ENCODE measurements around the gene ZNF385B. TPM values are rescaled to one million over a fixed set of nuclear protein-coding genes. Genes with fewer than 3 reads are reported as not detected.

Gene ZNF385B
- total and polyA plus RNA-seq, 4 experiments from 2014 or later = not detected

- Mint-ChIP-seq H3K4me3 (no peak overlapping the region), H3K27ac (no peak overlapping the region), H3K9me3 (peaks cover 0 to 2% (median 0%) of the 10 kb centered on the region in 8 donors), H3K36me3 (no peaks in the 10 kb centered on the region), H3K27me3 (peaks cover 0 to 4% of the 10 kb centered on the region in 2 donors), H3K4me1 (no peaks in the 10 kb centered on the region)
- no peaks in the 10 kb centered on the region for H3K36me3 ChIP-seq (ENCODE audit: insufficient read depth, low read length)
- H3K4me3 ChIP-seq (ENCODE audit: low read length in 2 of 2) = no peak overlapping the region
- CTCF ChIA-PET (ENCODE audit: partially characterized antibody) = no interaction called here
- H3K4me1 ChIP-seq (ENCODE audit: insufficient read depth, low read length) = no peaks in the 10 kb centered on the region
- intact Hi-C loops (cut with micrococcal nuclease) = no loop called here
- POLR2A ChIA-PET (ENCODE audit: partially characterized antibody) = no interaction called here
- DNase-seq = no peak
- no peaks in the 10 kb centered on the region for H3K27me3 ChIP-seq (ENCODE audit: insufficient read depth, low read length)
- H3K9me3 ChIP-seq (ENCODE audit: control insufficient read depth in 1 of 2, low read length in 2 of 2) = no peaks in the 10 kb centered on the region
- H3K27ac ChIP-seq (ENCODE audit: low read depth, low read length) = no peak overlapping the region
These were observed 235.2 kb downstream of the ZNF385B start for GRCh38 chr2:179626261-179626660.

- H3K9me3 ChIP-seq (ENCODE audit: control insufficient read depth in 1 of 2, low read length in 2 of 2) = no peaks in the 10 kb centered on the region
- no peaks in the 10 kb centered on the region for H3K4me1 Mint-ChIP-seq
- no peak overlapping the region for H3K27ac ChIP-seq (ENCODE audit: low read depth, low read length)
- H3K27me3 Mint-ChIP-seq = no peaks in the 10 kb centered on the region
- CTCF ChIA-PET (ENCODE audit: partially characterized antibody) = no interaction called here
- H3K9me3 Mint-ChIP-seq = peaks cover 0 to 4% (median 0%) of the 10 kb centered on the region in 8 donors
- intact Hi-C loops (cut with micrococcal nuclease) = no loop called here
- no peaks in the 10 kb centered on the region for H3K36me3 Mint-ChIP-seq
- DNase-seq = no peak
- no peaks in the 10 kb centered on the region for H3K27me3 ChIP-seq (ENCODE audit: insufficient read depth, low read length)
- no peaks in the 10 kb centered on the region for H3K4me1 ChIP-seq (ENCODE audit: insufficient read depth, low read length)
- no peaks in the 10 kb centered on the region for H3K36me3 ChIP-seq (ENCODE audit: insufficient read depth, low read length)
- POLR2A ChIA-PET (ENCODE audit: partially characterized antibody) = no interaction called here
- H3K4me3 Mint-ChIP-seq = no peak overlapping the region
- no peak overlapping the region for H3K4me3 ChIP-seq (ENCODE audit: low read length in 2 of 2)
- no peak overlapping the region for H3K27ac Mint-ChIP-seq
These were observed 238.6 kb downstream of the ZNF385B start for GRCh38 chr2:179622635-179623300.

GRCh38 chr2:179622112-179622511 lies 239.3 kb downstream of the ZNF385B start:
- H3K27ac Mint-ChIP-seq = no peak overlapping the region
- no peak overlapping the region for H3K4me3 Mint-ChIP-seq
- ChIA-PET POLR2A (ENCODE audit: partially characterized antibody) (no interaction called here), CTCF (ENCODE audit: partially characterized antibody) (no interaction called here)
- no peaks in the 10 kb centered on the region for H3K36me3 Mint-ChIP-seq
- DNase-seq = no peak
- Histone ChIP-seq H3K27me3 (ENCODE audit: insufficient read depth, low read length) (no peaks in the 10 kb centered on the region), H3K9me3 (ENCODE audit: control insufficient read depth in 1 of 2, low read length in 2 of 2) (no peaks in the 10 kb centered on the region), H3K36me3 (ENCODE audit: insufficient read depth, low read length) (no peaks in the 10 kb centered on the region), H3K4me3 (ENCODE audit: low read length in 2 of 2) (no peak overlapping the region), H3K4me1 (ENCODE audit: insufficient read depth, low read length) (no peaks in the 10 kb centered on the region), H3K27ac (ENCODE audit: low read depth, low read length) (no peak overlapping the region)
- peaks cover 0 to 4% (median 0%) of the 10 kb centered on the region in 8 donors for H3K9me3 Mint-ChIP-seq
- intact Hi-C loops (cut with micrococcal nuclease) = no loop called here
- H3K4me1 Mint-ChIP-seq = no peaks in the 10 kb centered on the region
- H3K27me3 Mint-ChIP-seq = no peaks in the 10 kb centered on the region

GRCh38 chr2:179619947-179620467 lies 241.4 kb downstream of the ZNF385B start:
- POLR2A ChIA-PET (ENCODE audit: partially characterized antibody) = no interaction called here
- H3K36me3 Mint-ChIP-seq = no peaks in the 10 kb centered on the region
- CTCF ChIA-PET (ENCODE audit: partially characterized antibody) = no interaction called here
- intact Hi-C loops (cut with micrococcal nuclease) = no loop called here
- Histone ChIP-seq H3K4me3 (ENCODE audit: low read length in 2 of 2) (no peak overlapping the region), H3K27ac (ENCODE audit: low read depth, low read length) (no peak overlapping the region), H3K27me3 (ENCODE audit: insufficient read depth, low read length) (no peaks in the 10 kb centered on the region), H3K4me1 (ENCODE audit: insufficient read depth, low read length) (no peaks in the 10 kb centered on the region), H3K9me3 (ENCODE audit: control insufficient read depth in 1 of 2, low read length in 2 of 2) (no peaks in the 10 kb centered on the region), H3K36me3 (ENCODE audit: insufficient read depth, low read length) (no peaks in the 10 kb centered on the region)
- no peak overlapping the region for H3K27ac Mint-ChIP-seq
- no peaks in the 10 kb centered on the region for H3K4me1 Mint-ChIP-seq
- peaks cover 0 to 4% (median under 1%) of the 10 kb centered on the region in 8 donors for H3K9me3 Mint-ChIP-seq
- H3K4me3 Mint-ChIP-seq = no peak overlapping the region
- no peak for DNase-seq
- H3K27me3 Mint-ChIP-seq = peaks cover 0 to 2% of the 10 kb centered on the region in 2 donors

- H3K36me3 Mint-ChIP-seq = no peaks in the 10 kb centered on the region
- no peaks in the 10 kb centered on the region for H3K9me3 ChIP-seq (ENCODE audit: control insufficient read depth in 1 of 2, low read length in 2 of 2)
- H3K27me3 Mint-ChIP-seq = peaks cover 0 to 2% of the 10 kb centered on the region in 2 donors
- no peak overlapping the region for H3K4me3 ChIP-seq (ENCODE audit: low read length in 2 of 2)
- H3K27ac ChIP-seq (ENCODE audit: low read depth, low read length) = no peak overlapping the region
- H3K36me3 ChIP-seq (ENCODE audit: insufficient read depth, low read length) = no peaks in the 10 kb centered on the region
- no peaks in the 10 kb centered on the region for H3K4me1 ChIP-seq (ENCODE audit: insufficient read depth, low read length)
- no peak overlapping the region for H3K27ac Mint-ChIP-seq
- CTCF ChIA-PET (ENCODE audit: partially characterized antibody) = no interaction called here
- peaks cover 0 to 7% (median 2%) of the 10 kb centered on the region in 8 donors for H3K9me3 Mint-ChIP-seq
- POLR2A ChIA-PET (ENCODE audit: partially characterized antibody) = no interaction called here
- intact Hi-C loops (cut with micrococcal nuclease) = no loop called here
- no peaks in the 10 kb centered on the region for H3K4me1 Mint-ChIP-seq
- H3K4me3 Mint-ChIP-seq = no peak overlapping the region
- DNase-seq = no peak
- no peaks in the 10 kb centered on the region for H3K27me3 ChIP-seq (ENCODE audit: insufficient read depth, low read length)
These were observed 247.3 kb downstream of the ZNF385B start for GRCh38 chr2:179614121-179614520.

GRCh38 chr2:179613701-179614100 lies 247.7 kb downstream of the ZNF385B start:
- H3K4me1 ChIP-seq (ENCODE audit: insufficient read depth, low read length) = no peaks in the 10 kb centered on the region
- no peak overlapping the region for H3K27ac ChIP-seq (ENCODE audit: low read depth, low read length)
- no peaks in the 10 kb centered on the region for H3K27me3 ChIP-seq (ENCODE audit: insufficient read depth, low read length)
- no peak overlapping the region for H3K4me3 ChIP-seq (ENCODE audit: low read length in 2 of 2)
- no peaks in the 10 kb centered on the region for H3K9me3 ChIP-seq (ENCODE audit: control insufficient read depth in 1 of 2, low read length in 2 of 2)
- ChIA-PET POLR2A (ENCODE audit: partially characterized antibody) (no interaction called here), CTCF (ENCODE audit: partially characterized antibody) (no interaction called here)
- no peak for DNase-seq
- no peak overlapping the region for H3K4me3 Mint-ChIP-seq
- H3K36me3 Mint-ChIP-seq = no peaks in the 10 kb centered on the region
- H3K27me3 Mint-ChIP-seq = peaks cover 0 to 2% of the 10 kb centered on the region in 2 donors
- no peaks in the 10 kb centered on the region for H3K36me3 ChIP-seq (ENCODE audit: insufficient read depth, low read length)
- H3K27ac Mint-ChIP-seq = no peak overlapping the region
- no peaks in the 10 kb centered on the region for H3K4me1 Mint-ChIP-seq
- peaks cover 0 to 7% (median 2%) of the 10 kb centered on the region in 8 donors for H3K9me3 Mint-ChIP-seq
- intact Hi-C loops (cut with micrococcal nuclease) = no loop called here

GRCh38 chr2:179613299-179613651 lies 248.1 kb downstream of the ZNF385B start:
- no peaks in the 10 kb centered on the region for H3K36me3 Mint-ChIP-seq
- no peak overlapping the region for H3K27ac ChIP-seq (ENCODE audit: low read depth, low read length)
- POLR2A ChIA-PET (ENCODE audit: partially characterized antibody) = interaction anchor here (0.6 kb wide), 1 partner anchor 921 kb away, joined by 5 read pairs; no protein-coding TSS in a partner anchor
- H3K27ac Mint-ChIP-seq = no peak overlapping the region
- no peak overlapping the region for H3K4me3 Mint-ChIP-seq
- intact Hi-C loops (cut with micrococcal nuclease) = no loop called here
- H3K9me3 Mint-ChIP-seq = peaks cover 0 to 7% (median 2%) of the 10 kb centered on the region in 8 donors
- no peak for DNase-seq
- H3K27me3 Mint-ChIP-seq = peaks cover 0 to 2% of the 10 kb centered on the region in 2 donors
- CTCF ChIA-PET (ENCODE audit: partially characterized antibody) = no interaction called here
- no peaks in the 10 kb centered on the region for H3K4me1 Mint-ChIP-seq
- no peak overlapping the region for H3K4me3 ChIP-seq (ENCODE audit: low read length in 2 of 2)
- H3K9me3 ChIP-seq (ENCODE audit: control insufficient read depth in 1 of 2, low read length in 2 of 2) = no peaks in the 10 kb centered on the region
- no peaks in the 10 kb centered on the region for H3K4me1 ChIP-seq (ENCODE audit: insufficient read depth, low read length)
- no peaks in the 10 kb centered on the region for H3K36me3 ChIP-seq (ENCODE audit: insufficient read depth, low read length)
- H3K27me3 ChIP-seq (ENCODE audit: insufficient read depth, low read length) = no peaks in the 10 kb centered on the region

Measured in CD4-positive, alpha-beta memory T cell (primary cell).